GM19023 (cell line): ENCODE measurements around the gene OLIG1.

Experiments used
- ATAC-seq: cut with Tn5 transposase; IDR thresholded peaks from one replicate; pipeline ENCODE4 v1.9.1; 2021; ENCODE audit warnings: mild to moderate bottlenecking, moderate library complexity; ENCODE audit not compliant: unreplicated experiment

Gene OLIG1

GRCh38 chr21:33030633-33031032 lies 39.3 kb upstream of the OLIG1 start:
- no peak for ATAC-seq

GRCh38 chr21:33031152-33031911 lies 38.6 kb upstream of the OLIG1 start:
- ATAC-seq: no peak

- no peak for ATAC-seq
Measured at GRCh38 chr21:33032434-33033047, 37.4 kb upstream of the OLIG1 start.

- ATAC-seq: no peak
Measured at GRCh38 chr21:33033094-33033951, 36.6 kb upstream of the OLIG1 start.

GRCh38 chr21:33033961-33034413 lies 36.0 kb upstream of the OLIG1 start:
- ATAC-seq: no peak

GRCh38 chr21:33035147-33035546 lies 34.8 kb upstream of the OLIG1 start:
- ATAC-seq: no peak

- no peak for ATAC-seq
Measured at GRCh38 chr21:33036430-33037162, 33.3 kb upstream of the OLIG1 start.

GRCh38 chr21:33037501-33037900 lies 32.4 kb upstream of the OLIG1 start:
- ATAC-seq: no peak

GRCh38 chr21:33039536-33039935 lies 30.4 kb upstream of the OLIG1 start:
- no peak for ATAC-seq

GRCh38 chr21:33040215-33040614 lies 29.7 kb upstream of the OLIG1 start:
- ATAC-seq: no peak

- ATAC-seq: no peak
Measured at GRCh38 chr21:33041981-33042380, 28.0 kb upstream of the OLIG1 start.

GRCh38 chr21:33042812-33043211 lies 27.1 kb upstream of the OLIG1 start:
- no peak for ATAC-seq

GRCh38 chr21:33046455-33046854 lies 23.5 kb upstream of the OLIG1 start:
- no peak for ATAC-seq

GRCh38 chr21:33047231-33047630 lies 22.7 kb upstream of the OLIG1 start:
- no peak for ATAC-seq

- ATAC-seq: no peak
Measured at GRCh38 chr21:33051925-33052324, 18.0 kb upstream of the OLIG1 start.

- ATAC-seq: no peak
Measured at GRCh38 chr21:33053951-33054350, 16.0 kb upstream of the OLIG1 start.

GRCh38 chr21:33055991-33056390 lies 13.9 kb upstream of the OLIG1 start:
- no peak for ATAC-seq

GRCh38 chr21:33057385-33057940 lies 12.5 kb upstream of the OLIG1 start:
- ATAC-seq: no peak

GRCh38 chr21:33058527-33058926 lies 11.4 kb upstream of the OLIG1 start:
- ATAC-seq: no peak

GRCh38 chr21:33058957-33059356 lies 11.0 kb upstream of the OLIG1 start:
- ATAC-seq: no peak
